ENCODE results near the gene EFTUD2. TPM values are rescaled to one million over a fixed set of nuclear protein-coding genes. Genes with fewer than 3 reads are reported as not detected.
A peak's percentile ranks its signal among the peaks of the same experiment; 100 is the strongest.

EFTUD2 gene
- total and polyA plus RNA-seq, 9 of the 15 experiments (the other 6 are each of a cell fraction or from before 2014, with no cell fraction given) = 65.8 to 362 (median 218) TPM

- no peak for DNase-seq (ENCODE audit: extremely low read depth in 1 of 4, low spot score in 3 of 4)
- peaks cover 29% of the 10 kb centered on the region for H3K79me2 ChIP-seq (ENCODE audit: control insufficient read depth, insufficient read depth, low read length)
- no peak overlapping the region for H3K4me2 ChIP-seq (ENCODE audit: insufficient read depth, low read length)
- peaks cover 22 to 28% of the 10 kb centered on the region in 2 experiments for H3K4me1 ChIP-seq (replicated peaks in 1 of 2; ENCODE audit: control insufficient read depth in 2 of 2, insufficient read depth in 2 of 2, low read length in 2 of 2)
- BruUV-seq (replicated peaks) = no TSS peak
- H3K9me3 ChIP-seq (replicated peaks; ENCODE audit: control insufficient read depth, insufficient read depth, low read depth, low read length) = no peaks in the 10 kb centered on the region
- H3K9me1 ChIP-seq (ENCODE audit: control insufficient read depth, insufficient read depth, low read length) = peaks cover 4% of the 10 kb centered on the region
- TF ChIP-seq CEBPG (CRISPR knock-in tag; IDR thresholded peaks at IDR 0.05) (no peak), CEBPG (tag; conservative IDR thresholded peaks at IDR 0.05 in 1 of 2, IDR thresholded peaks at IDR 0.05 in 1 of 2) (peak in 1 of 2 experiments; percentile 3; a peak in 1 of 4 replicates), IFI16 (CRISPR knock-in tag; IDR thresholded peaks at IDR 0.05) (no peak)
- WGBS (ENCODE audit: insufficient coverage, low coverage, missing lambda C conversion rate) = 52% methylated on average over 4 of the region's 4 CpGs
- H2AFZ ChIP-seq (ENCODE audit: low read depth, low read length) = no peak overlapping the region
- POLR2A ChIA-PET = interaction anchor here (5.3 kb wide), 1 partner anchor 9 kb away, joined by 28 read pairs; no protein-coding TSS in a partner anchor
- intact Hi-C loops (cut with micrococcal nuclease) = no loop called here
- peaks cover 3% of the 10 kb centered on the region; the same call in 1 of the 3 replicates for H3K36me3 ChIP-seq (ENCODE audit: control insufficient read depth, insufficient read depth, low read length)
- in situ Hi-C loops (cut with MboI) = no loop called here
- H3K27ac ChIP-seq (ENCODE audit: extremely low read depth, low read depth, low read length) = no peak overlapping the region
- no peak for ATAC-seq
- CTCF ChIA-PET (ENCODE audit: low intra/inter-chr PET ratio) = no interaction called here
- FAIRE-seq = no peak
- H3K9ac ChIP-seq (ENCODE audit: insufficient read depth in 1 of 2, low read depth in 2 of 2, low read length in 2 of 2) = no peak overlapping the region
- H4K20me1 ChIP-seq (replicated peaks; ENCODE audit: control insufficient read depth, insufficient read depth, low read length) = no peaks in the 10 kb centered on the region; the same call in 1 of the 2 replicates
- no peak overlapping the region for H3K4me3 ChIP-seq
- H3K27me3 ChIP-seq (ENCODE audit: control insufficient read depth in 2 of 2, insufficient read depth in 2 of 2, low read length in 2 of 2) = no peaks in the 10 kb centered on the region
Measured at GRCh38 chr17:44901411-44901921, 2.2 kb upstream of the EFTUD2 start.

DNA sequence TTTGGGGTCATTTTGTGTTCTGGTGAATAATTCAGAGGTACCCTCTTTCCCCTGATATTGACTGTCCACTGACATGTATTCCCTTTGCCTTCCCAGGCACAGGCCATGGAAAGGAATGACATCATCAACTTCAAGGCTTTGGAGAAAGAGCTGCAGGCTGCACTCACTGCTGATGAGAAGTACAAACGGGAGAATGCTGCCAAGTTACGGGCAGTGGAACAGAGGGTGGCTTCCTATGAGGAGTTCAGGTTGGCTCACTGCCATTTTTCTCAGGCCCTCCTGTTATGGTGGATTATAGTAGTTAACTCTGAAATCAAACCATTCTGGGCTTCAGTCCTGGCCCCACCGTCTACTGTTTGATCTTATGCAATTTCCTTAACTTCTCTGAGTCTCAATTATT lies 1.6 kb upstream of the EFTUD2 start:
- H4K20me1 ChIP-seq (replicated peaks; ENCODE audit: control insufficient read depth, insufficient read depth, low read length) = no peaks in the 10 kb centered on the region; the same call in 1 of the 2 replicates
- ATAC-seq = no peak
- intact Hi-C loops (cut with micrococcal nuclease) = no loop called here
- H2AFZ ChIP-seq (ENCODE audit: low read depth, low read length) = no peak overlapping the region
- CTCF ChIA-PET (ENCODE audit: low intra/inter-chr PET ratio) = no interaction called here
- H3K4me2 ChIP-seq (ENCODE audit: insufficient read depth, low read length) = no peak overlapping the region
- H3K27me3 ChIP-seq (ENCODE audit: control insufficient read depth in 2 of 2, insufficient read depth in 2 of 2, low read length in 2 of 2) = no peaks in the 10 kb centered on the region
- POLR2A ChIA-PET = interaction anchor here (5.3 kb wide), 1 partner anchor 10 kb away, joined by 28 read pairs; no protein-coding TSS in a partner anchor
- H3K36me3 ChIP-seq (ENCODE audit: control insufficient read depth, insufficient read depth, low read length) = peaks cover 9% of the 10 kb centered on the region
- in situ Hi-C loops (cut with MboI) = no loop called here
- H3K9me3 ChIP-seq (replicated peaks; ENCODE audit: control insufficient read depth, insufficient read depth, low read depth, low read length) = no peaks in the 10 kb centered on the region
- WGBS (ENCODE audit: insufficient coverage, low coverage, missing lambda C conversion rate) = 38% methylated on average over 3 of the region's 3 CpGs
- peaks cover 33% of the 10 kb centered on the region for H3K79me2 ChIP-seq (ENCODE audit: control insufficient read depth, insufficient read depth, low read length)
- FAIRE-seq = no peak
- no peak overlapping the region for H3K9ac ChIP-seq (ENCODE audit: insufficient read depth in 1 of 2, low read depth in 2 of 2, low read length in 2 of 2)
- peaks cover 17 to 23% of the 10 kb centered on the region in 2 experiments for H3K4me1 ChIP-seq (replicated peaks in 1 of 2; ENCODE audit: control insufficient read depth in 2 of 2, insufficient read depth in 2 of 2, low read length in 2 of 2)
- H3K4me3 ChIP-seq = no peak overlapping the region
- DNase-seq (ENCODE audit: extremely low read depth in 1 of 4, low spot score in 3 of 4) = no peak
- BruUV-seq (replicated peaks) = no TSS peak
- H3K27ac ChIP-seq (ENCODE audit: extremely low read depth, low read depth, low read length) = no peak overlapping the region
- H3K9me1 ChIP-seq (ENCODE audit: control insufficient read depth, insufficient read depth, low read length) = no peaks in the 10 kb centered on the region
- TF ChIP-seq ZBTB8A (IDR thresholded peaks at IDR 0.05; ENCODE audit: partially characterized antibody) (no peak), EWSR1 (IDR thresholded peaks at IDR 0.05; ENCODE audit: borderline replicate concordance, low read depth, partially characterized antibody) (no peak), TBL1XR1 (IDR thresholded peaks at IDR 0.05; ENCODE audit: low read length in 2 of 2) (no peak), ESRRB (CRISPR knock-in tag; IDR thresholded peaks at IDR 0.05; ENCODE audit: borderline replicate concordance) (no peak), HMGN3 (IDR thresholded peaks at IDR 0.05; ENCODE audit: borderline replicate concordance, extremely low read depth, insufficient read length, low read depth, low read length) (no peak), ZNF449 (CRISPR knock-in tag; IDR thresholded peaks at IDR 0.05) (no peak), NFIC (IDR thresholded peaks at IDR 0.05) (peak; percentile 58; the same call in 1 of the 2 replicates), FOXJ3 (CRISPR knock-in tag; IDR thresholded peaks at IDR 0.05) (no peak), NEUROD1 (IDR thresholded peaks at IDR 0.05; ENCODE audit: borderline replicate concordance, low read depth, low read length, partially characterized antibody) (no peak)
- TF ChIP-seq, protein P1, sequence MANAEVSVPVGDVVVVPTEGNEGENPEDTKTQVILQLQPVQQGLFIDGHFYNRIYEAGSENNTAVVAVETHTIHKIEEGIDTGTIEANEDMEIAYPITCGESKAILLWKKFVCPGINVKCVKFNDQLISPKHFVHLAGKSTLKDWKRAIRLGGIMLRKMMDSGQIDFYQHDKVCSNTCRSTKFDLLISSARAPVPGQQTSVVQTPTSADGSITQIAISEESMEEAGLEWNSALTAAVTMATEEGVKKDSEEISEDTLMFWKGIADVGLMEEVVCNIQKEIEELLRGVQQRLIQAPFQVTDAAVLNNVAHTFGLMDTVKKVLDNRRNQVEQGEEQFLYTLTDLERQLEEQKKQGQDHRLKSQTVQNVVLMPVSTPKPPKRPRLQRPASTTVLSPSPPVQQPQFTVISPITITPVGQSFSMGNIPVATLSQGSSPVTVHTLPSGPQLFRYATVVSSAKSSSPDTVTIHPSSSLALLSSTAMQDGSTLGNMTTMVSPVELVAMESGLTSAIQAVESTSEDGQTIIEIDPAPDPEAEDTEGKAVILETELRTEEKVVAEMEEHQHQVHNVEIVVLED (CRISPR knock-in tag; IDR thresholded peaks at IDR 0.05) = no peak

Measured in K562 (cell line).